Measurements from ENCODE around the gene TMEM259.

Gene TMEM259

GRCh38 chr19:1016647-1017114 lies 4.2 kb downstream of the TMEM259 start:
- TF ChIP-seq, protein P1, sequence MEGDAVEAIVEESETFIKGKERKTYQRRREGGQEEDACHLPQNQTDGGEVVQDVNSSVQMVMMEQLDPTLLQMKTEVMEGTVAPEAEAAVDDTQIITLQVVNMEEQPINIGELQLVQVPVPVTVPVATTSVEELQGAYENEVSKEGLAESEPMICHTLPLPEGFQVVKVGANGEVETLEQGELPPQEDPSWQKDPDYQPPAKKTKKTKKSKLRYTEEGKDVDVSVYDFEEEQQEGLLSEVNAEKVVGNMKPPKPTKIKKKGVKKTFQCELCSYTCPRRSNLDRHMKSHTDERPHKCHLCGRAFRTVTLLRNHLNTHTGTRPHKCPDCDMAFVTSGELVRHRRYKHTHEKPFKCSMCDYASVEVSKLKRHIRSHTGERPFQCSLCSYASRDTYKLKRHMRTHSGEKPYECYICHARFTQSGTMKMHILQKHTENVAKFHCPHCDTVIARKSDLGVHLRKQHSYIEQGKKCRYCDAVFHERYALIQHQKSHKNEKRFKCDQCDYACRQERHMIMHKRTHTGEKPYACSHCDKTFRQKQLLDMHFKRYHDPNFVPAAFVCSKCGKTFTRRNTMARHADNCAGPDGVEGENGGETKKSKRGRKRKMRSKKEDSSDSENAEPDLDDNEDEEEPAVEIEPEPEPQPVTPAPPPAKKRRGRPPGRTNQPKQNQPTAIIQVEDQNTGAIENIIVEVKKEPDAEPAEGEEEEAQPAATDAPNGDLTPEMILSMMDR (conservative IDR thresholded peaks at IDR 0.05; ENCODE audit: low read depth) = no peak
- ChIA-PET CTCF (no interaction called here), POLR2A (ENCODE audit: low non-redundant PET) (interaction anchor here (0.6 to 0.8 kb wide), 4 partner anchors 11 to 170 kb away, joined by 3 to 8 read pairs (median 4); no protein-coding TSS in a partner anchor)
- no peak for DNase-seq (ENCODE audit: low spot score)
- peak overlapping the region; percentile 93 for H3K27ac ChIP-seq

GRCh38 chr19:1015782-1016646 lies 4.9 kb downstream of the TMEM259 start:
- H3K27ac ChIP-seq = peak overlapping the region; percentile 93
- DNase-seq (ENCODE audit: low spot score) = no peak
- CTCF ChIA-PET = no interaction called here
- POLR2A ChIA-PET (ENCODE audit: low non-redundant PET) = no interaction called here
- TF ChIP-seq, protein P1 (conservative IDR thresholded peaks at IDR 0.05; ENCODE audit: low read depth) = no peak

- CTCF ChIA-PET = interaction anchor here (0.8 kb wide), 1 partner anchor 14 kb away, joined by 4 read pairs; no protein-coding TSS in a partner anchor
- DNase-seq (ENCODE audit: low spot score) = no peak
- peak overlapping the region; percentile 93 for H3K27ac ChIP-seq
These were observed 5.7 kb downstream of the TMEM259 start for GRCh38 chr19:1015061-1015781.

GRCh38 chr19:1014161-1015060 lies 6.5 kb downstream of the TMEM259 start:
- POLR2A ChIA-PET (ENCODE audit: low non-redundant PET) = no interaction called here

More at GRCh38 chr19:1015061-1015781, 5.7 kb downstream of the TMEM259 start:
- POLR2A ChIA-PET (ENCODE audit: low non-redundant PET) = no interaction called here
- TF ChIP-seq, protein P1 (conservative IDR thresholded peaks at IDR 0.05; ENCODE audit: low read depth) = no peak

GRCh38 chr19:1013218-1013617 lies 7.7 kb downstream of the TMEM259 start:
- TF ChIP-seq, protein P1 (conservative IDR thresholded peaks at IDR 0.05; ENCODE audit: low read depth) = no peak
- POLR2A ChIA-PET (ENCODE audit: low non-redundant PET) = no interaction called here
- CTCF ChIA-PET = interaction anchor here (0.5 to 0.8 kb wide), 2 partner anchors 10 to 182 kb away, joined by 3 read pairs; no protein-coding TSS in a partner anchor

More at GRCh38 chr19:1014161-1015060, 6.5 kb downstream of the TMEM259 start:
- peak overlapping the region; percentile 93 for H3K27ac ChIP-seq
- TF ChIP-seq, protein P1 (conservative IDR thresholded peaks at IDR 0.05; ENCODE audit: low read depth) = no peak
- DNase-seq (ENCODE audit: low spot score) = no peak
- CTCF ChIA-PET = interaction anchor here (0.8 kb wide), 1 partner anchor 13 kb away, joined by 4 read pairs; no protein-coding TSS in a partner anchor

More at GRCh38 chr19:1013218-1013617, 7.7 kb downstream of the TMEM259 start:
- no peak for DNase-seq (ENCODE audit: low spot score)
- H3K27ac ChIP-seq = peak overlapping the region; percentile 93

Measured in RWPE1 (cell line).